MM.1S (cell line): ENCODE measurements around the gene GPRIN3.

Experiments
- DNase-seq: peaks from one replicate; pipeline ENCODE4 v3.0.0-alpha.2; 2015
- H2AFZ ChIP-seq: fragments of 300-600 bp; sonication (generic); 2 replicates; pipeline ENCODE4 v1.6.0; 2016; ENCODE audit warnings: antibody characterized with exemption, low read length
- H3F3A ChIP-seq: fragments of 300-600 bp; sonication (generic); 2 replicates; pipeline ENCODE4 v1.6.1; 2016; ENCODE audit warnings: mild to moderate bottlenecking, antibody characterized with exemption, low read length, moderate library complexity, mixed read lengths; ENCODE audit not compliant: insufficient read depth
- H3K27ac ChIP-seq: fragments of 300-600 bp; sonication (generic); 2 replicates; pipeline ENCODE4 v1.5.1; 2016; ENCODE audit warnings: mild to moderate bottlenecking, low read length
- H3K27me3 ChIP-seq: fragments of 300-600 bp; sonication (generic); replicated peaks from 2 replicates; pipeline ENCODE4 v1.6.0; 2016; ENCODE audit warnings: low read length; ENCODE audit not compliant: insufficient read depth
- H3K36me3 ChIP-seq: fragments of 300-600 bp; sonication (generic); replicated peaks from 2 replicates; pipeline ENCODE4 v1.6.1; 2016; ENCODE audit warnings: mild to moderate bottlenecking, low read length, mixed read lengths; ENCODE audit not compliant: insufficient read depth
- H3K4me1 ChIP-seq: fragments of 300-600 bp; sonication (generic); 2 replicates; pipeline ENCODE4 v1.6.1; 2016; ENCODE audit warnings: low read length, mixed read lengths
- H3K4me2 ChIP-seq: fragments of 300-600 bp; sonication (generic); 2 replicates; pipeline ENCODE4 v1.6.0; 2016; ENCODE audit warnings: low read depth, low read length
- H3K4me3 ChIP-seq: fragments of 300-600 bp; sonication (generic); 2 replicates; pipeline ENCODE4 v1.5.1; 2016; ENCODE audit warnings: low read length, mixed read lengths
- H3K79me2 ChIP-seq: fragments of 300-600 bp; sonication (generic); 2 replicates; pipeline ENCODE4 v1.6.1; 2016; ENCODE audit warnings: mixed run types, low read length, mixed read lengths
- H3K9ac ChIP-seq: fragments of 300-600 bp; sonication (generic); 2 replicates; pipeline ENCODE4 v1.6.1; 2016; ENCODE audit warnings: low read length, mixed read lengths
- H3K9me2 ChIP-seq: fragments of 300-600 bp; sonication (generic); replicated peaks from 2 replicates; pipeline ENCODE4 v1.6.1; 2016; ENCODE audit warnings: mild to moderate bottlenecking, low read length, mixed read lengths; ENCODE audit not compliant: insufficient read depth
- H3K9me3 ChIP-seq: fragments of 300-600 bp; sonication (generic); replicated peaks from 2 replicates; pipeline ENCODE4 v1.6.1; 2016; ENCODE audit warnings: mild to moderate bottlenecking, low read length, mixed read lengths; ENCODE audit not compliant: insufficient read depth
- H4K20me1 ChIP-seq: fragments of 300-600 bp; sonication (generic); 2 replicates; pipeline ENCODE4 v1.6.1; 2016; ENCODE audit warnings: mild to moderate bottlenecking, low read length, moderate library complexity, mixed read lengths; ENCODE audit not compliant: insufficient read depth
- EZH2 ChIP-seq: fragments of 300-600 bp; sonication (generic); optimal IDR thresholded peaks from 2 replicates; pipeline ENCODE3; 2017; ENCODE audit warnings: low read depth, mild to moderate bottlenecking, antibody characterized with exemption, low read length, mixed read lengths
- EZH2phosphoT487 ChIP-seq: fragments of 300-600 bp; sonication (generic); IDR thresholded peaks from 2 replicates; pipeline ENCODE4 v1.6.1; 2018; ENCODE audit warnings: antibody characterized with exemption, low read length
- TF ChIP-seq, protein P1 (sequence below): fragments of 300-600 bp; sonication (generic); IDR thresholded peaks from 2 replicates; pipeline ENCODE4 v1.5.1; 2016; ENCODE audit warnings: antibody characterized with exemption, low read length, mixed read lengths

Gene GPRIN3

GRCh38 chr4:89305028-89305427 is 2.6 kb downstream of the GPRIN3 start:
- H3K9me3 ChIP-seq = no peaks in the 10 kb centered on the region
- no peak overlapping the region for H2AFZ ChIP-seq
- peaks cover 8% of the 10 kb centered on the region for H3K4me1 ChIP-seq
- no peaks in the 10 kb centered on the region for H3K27me3 ChIP-seq
- H3K4me3 ChIP-seq = peak overlapping the region; percentile 77
- peaks cover 97% of the 10 kb centered on the region for H3K79me2 ChIP-seq
- H3K9me2 ChIP-seq = no peaks in the 10 kb centered on the region
- peak overlapping the region; percentile 100 for H3K27ac ChIP-seq
- peak overlapping the region; percentile 95 for H3K4me2 ChIP-seq
- peak overlapping the region; percentile 96 for H3K9ac ChIP-seq
- peak; percentile 38 for DNase-seq
- peaks cover 10% of the 10 kb centered on the region; the same call in 1 of the 2 replicates for H3K36me3 ChIP-seq
- no peaks in the 10 kb centered on the region for H4K20me1 ChIP-seq
- TF ChIP-seq EZH2 = no peak
- TF ChIP-seq EZH2phosphoT487 = no peak
- TF ChIP-seq, protein P1, sequence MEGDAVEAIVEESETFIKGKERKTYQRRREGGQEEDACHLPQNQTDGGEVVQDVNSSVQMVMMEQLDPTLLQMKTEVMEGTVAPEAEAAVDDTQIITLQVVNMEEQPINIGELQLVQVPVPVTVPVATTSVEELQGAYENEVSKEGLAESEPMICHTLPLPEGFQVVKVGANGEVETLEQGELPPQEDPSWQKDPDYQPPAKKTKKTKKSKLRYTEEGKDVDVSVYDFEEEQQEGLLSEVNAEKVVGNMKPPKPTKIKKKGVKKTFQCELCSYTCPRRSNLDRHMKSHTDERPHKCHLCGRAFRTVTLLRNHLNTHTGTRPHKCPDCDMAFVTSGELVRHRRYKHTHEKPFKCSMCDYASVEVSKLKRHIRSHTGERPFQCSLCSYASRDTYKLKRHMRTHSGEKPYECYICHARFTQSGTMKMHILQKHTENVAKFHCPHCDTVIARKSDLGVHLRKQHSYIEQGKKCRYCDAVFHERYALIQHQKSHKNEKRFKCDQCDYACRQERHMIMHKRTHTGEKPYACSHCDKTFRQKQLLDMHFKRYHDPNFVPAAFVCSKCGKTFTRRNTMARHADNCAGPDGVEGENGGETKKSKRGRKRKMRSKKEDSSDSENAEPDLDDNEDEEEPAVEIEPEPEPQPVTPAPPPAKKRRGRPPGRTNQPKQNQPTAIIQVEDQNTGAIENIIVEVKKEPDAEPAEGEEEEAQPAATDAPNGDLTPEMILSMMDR = no peak
- peaks cover 56% of the 10 kb centered on the region for H3F3A ChIP-seq

DNA sequence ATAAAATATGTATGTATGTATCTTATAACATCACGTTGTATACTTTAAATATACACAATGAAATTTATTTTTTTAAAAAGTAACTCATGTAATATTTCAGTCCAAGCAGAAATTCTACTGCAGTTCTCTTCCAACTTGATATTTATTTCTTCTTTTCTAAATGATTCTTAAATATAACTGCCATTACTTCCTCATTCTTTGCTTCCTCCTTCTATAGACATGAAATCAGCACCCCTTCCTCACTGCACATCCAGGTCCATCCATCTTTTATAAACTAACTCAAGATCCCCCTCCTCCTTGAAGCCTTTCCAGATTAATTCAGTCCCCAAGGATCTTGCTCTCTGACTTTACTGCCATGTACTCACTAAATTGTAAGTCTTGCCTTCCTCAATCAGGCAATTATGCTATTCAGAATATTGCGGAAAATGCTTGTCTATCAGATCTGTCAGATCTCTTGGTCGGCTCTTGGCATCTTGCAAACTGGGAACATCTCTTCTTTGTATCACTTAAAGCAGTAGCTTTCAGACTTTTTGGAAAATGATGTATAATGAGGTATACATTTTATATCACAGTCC is 3.7 kb downstream of the GPRIN3 start:
- H3K79me2 ChIP-seq = peaks cover 99% of the 10 kb centered on the region
- no peaks in the 10 kb centered on the region for H3K27me3 ChIP-seq
- no peaks in the 10 kb centered on the region for H3K9me2 ChIP-seq
- peaks cover 68% of the 10 kb centered on the region for H3F3A ChIP-seq
- no peaks in the 10 kb centered on the region for H3K9me3 ChIP-seq
- peak overlapping the region; percentile 96 for H3K9ac ChIP-seq
- H3K4me2 ChIP-seq = peak overlapping the region; percentile 95
- TF ChIP-seq, protein P1 = no peak
- TF ChIP-seq EZH2phosphoT487 = no peak
- TF ChIP-seq EZH2 = no peak
- peak overlapping the region; percentile 100 for H3K27ac ChIP-seq
- H2AFZ ChIP-seq = no peak overlapping the region
- DNase-seq = no peak
- no peaks in the 10 kb centered on the region for H4K20me1 ChIP-seq
- H3K4me3 ChIP-seq = peak overlapping the region; percentile 77
- H3K36me3 ChIP-seq = peaks cover 10% of the 10 kb centered on the region; the same call in 1 of the 2 replicates
- H3K4me1 ChIP-seq = peaks cover 8% of the 10 kb centered on the region; the same call in 1 of the 2 replicates

GRCh38 chr4:89303177-89303576 is 4.4 kb downstream of the GPRIN3 start:
- Histone ChIP-seq H3K27ac (peak overlapping the region; percentile 100), H3K79me2 (peaks cover 98% of the 10 kb centered on the region)

More at GRCh38 chr4:89303177-89303576, 4.4 kb downstream of the GPRIN3 start:
- 0 out of 2 replicates have a peak, but pooled peaks cover 3% of the 10 kb centered on the region for H3K4me1 ChIP-seq
- TF ChIP-seq, protein P1 = peak; percentile 20
- TF ChIP-seq EZH2 (no peak), EZH2phosphoT487 (no peak)
- H3K36me3 ChIP-seq = peaks cover 10% of the 10 kb centered on the region; the same call in 1 of the 2 replicates
- H4K20me1 ChIP-seq = no peaks in the 10 kb centered on the region
- H3K4me2 ChIP-seq = peak overlapping the region; percentile 89
- no peaks in the 10 kb centered on the region for H3K9me3 ChIP-seq
- H3K9me2 ChIP-seq = no peaks in the 10 kb centered on the region
- peak overlapping the region; percentile 96 for H3K9ac ChIP-seq
- H3K4me3 ChIP-seq = peak overlapping the region; percentile 65
- peaks cover 75% of the 10 kb centered on the region for H3F3A ChIP-seq
- no peaks in the 10 kb centered on the region for H3K27me3 ChIP-seq
- peak; percentile 94 for DNase-seq
- H2AFZ ChIP-seq = no peak overlapping the region
